HTERT RPE-1 (cell line): Measurements from ENCODE around the gene PLD1.
"Not testable (repeated sequence)": the region's sequence is repeated elsewhere in the genome, so short reads cannot be mapped to it uniquely, and the experiment has no call there.

Experiments
- in situ Hi-C: fragments of 300-500 bp; cut with MboI; formaldehyde crosslinking; loops from 4 replicates; pipeline ENCODE4 v1.14.3; 2020; ENCODE audit warnings: low sequenced_read_pairs

PLD1 gene, protein sequence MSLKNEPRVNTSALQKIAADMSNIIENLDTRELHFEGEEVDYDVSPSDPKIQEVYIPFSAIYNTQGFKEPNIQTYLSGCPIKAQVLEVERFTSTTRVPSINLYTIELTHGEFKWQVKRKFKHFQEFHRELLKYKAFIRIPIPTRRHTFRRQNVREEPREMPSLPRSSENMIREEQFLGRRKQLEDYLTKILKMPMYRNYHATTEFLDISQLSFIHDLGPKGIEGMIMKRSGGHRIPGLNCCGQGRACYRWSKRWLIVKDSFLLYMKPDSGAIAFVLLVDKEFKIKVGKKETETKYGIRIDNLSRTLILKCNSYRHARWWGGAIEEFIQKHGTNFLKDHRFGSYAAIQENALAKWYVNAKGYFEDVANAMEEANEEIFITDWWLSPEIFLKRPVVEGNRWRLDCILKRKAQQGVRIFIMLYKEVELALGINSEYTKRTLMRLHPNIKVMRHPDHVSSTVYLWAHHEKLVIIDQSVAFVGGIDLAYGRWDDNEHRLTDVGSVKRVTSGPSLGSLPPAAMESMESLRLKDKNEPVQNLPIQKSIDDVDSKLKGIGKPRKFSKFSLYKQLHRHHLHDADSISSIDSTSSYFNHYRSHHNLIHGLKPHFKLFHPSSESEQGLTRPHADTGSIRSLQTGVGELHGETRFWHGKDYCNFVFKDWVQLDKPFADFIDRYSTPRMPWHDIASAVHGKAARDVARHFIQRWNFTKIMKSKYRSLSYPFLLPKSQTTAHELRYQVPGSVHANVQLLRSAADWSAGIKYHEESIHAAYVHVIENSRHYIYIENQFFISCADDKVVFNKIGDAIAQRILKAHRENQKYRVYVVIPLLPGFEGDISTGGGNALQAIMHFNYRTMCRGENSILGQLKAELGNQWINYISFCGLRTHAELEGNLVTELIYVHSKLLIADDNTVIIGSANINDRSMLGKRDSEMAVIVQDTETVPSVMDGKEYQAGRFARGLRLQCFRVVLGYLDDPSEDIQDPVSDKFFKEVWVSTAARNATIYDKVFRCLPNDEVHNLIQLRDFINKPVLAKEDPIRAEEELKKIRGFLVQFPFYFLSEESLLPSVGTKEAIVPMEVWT

GRCh38 chr3:171809861-171810628 is at the start of gene PLD1:
TSS of gene PLD1 (minus strand) at chr3:171810483. CDS start at chr3:171738051, 72,432 bp downstream.
- in situ Hi-C loops, result no loop called here

- in situ Hi-C loops, result not testable (repeated sequence)
These were observed 48.5 kb upstream of the PLD1 start for GRCh38 chr3:171858770-171859169.

GRCh38 chr3:171854649-171855305 is 44.5 kb upstream of the PLD1 start:
- in situ Hi-C loops, result no loop called here

DNA sequence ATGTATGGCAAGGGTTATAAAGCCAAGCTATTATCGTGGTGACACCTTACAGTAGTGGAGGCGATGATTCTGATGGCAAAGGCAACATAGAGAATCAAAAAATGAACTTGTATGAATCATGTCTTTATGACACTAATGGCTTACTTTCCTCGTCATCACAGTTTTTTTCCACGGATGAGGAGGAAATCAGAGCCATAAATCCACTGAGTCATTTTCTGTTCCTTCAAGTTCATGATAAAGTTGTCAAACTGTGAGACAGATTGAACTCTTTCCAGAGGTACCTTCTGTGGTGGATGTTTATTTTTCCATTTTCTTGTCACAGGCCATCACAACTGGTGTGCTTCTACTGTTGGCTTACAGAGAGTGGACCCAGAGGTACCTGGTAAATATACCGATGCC is 41.4 kb upstream of the PLD1 start:
- in situ Hi-C loops, result no loop called here

GRCh38 chr3:171850960-171851659 is 40.8 kb upstream of the PLD1 start:
- in situ Hi-C loops, result no loop called here

DNA sequence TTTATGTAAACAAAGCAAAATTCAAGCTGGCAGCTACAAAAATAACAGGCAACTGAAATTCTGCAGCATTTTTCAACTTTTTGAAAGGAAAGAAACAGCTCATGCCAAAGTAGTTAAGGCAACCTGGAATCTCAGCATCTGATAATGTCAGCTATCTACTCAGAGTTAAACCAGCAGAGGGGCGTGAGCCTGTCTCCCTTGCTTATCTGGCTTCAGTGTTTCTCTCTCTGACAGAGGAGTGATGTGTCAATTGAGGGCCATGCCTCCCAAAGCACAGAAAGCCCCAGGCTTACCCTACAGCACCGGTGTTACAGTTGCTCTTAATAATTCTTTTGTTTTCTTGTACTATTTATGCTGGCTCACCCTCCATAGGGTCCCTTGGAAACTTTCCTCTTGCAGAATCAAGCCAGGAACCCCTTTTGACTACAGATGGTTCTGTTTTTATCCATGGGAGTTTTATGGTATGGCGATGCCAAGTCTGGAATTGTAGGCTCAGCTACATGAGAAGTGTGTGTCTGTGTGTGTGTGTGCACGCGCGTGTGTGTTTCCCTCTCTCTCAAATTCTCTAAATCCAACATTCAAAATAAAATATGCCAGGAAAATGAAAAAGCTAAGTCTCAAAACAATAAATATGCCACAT is 40.2 kb upstream of the PLD1 start:
- in situ Hi-C loops, result no loop called here

DNA sequence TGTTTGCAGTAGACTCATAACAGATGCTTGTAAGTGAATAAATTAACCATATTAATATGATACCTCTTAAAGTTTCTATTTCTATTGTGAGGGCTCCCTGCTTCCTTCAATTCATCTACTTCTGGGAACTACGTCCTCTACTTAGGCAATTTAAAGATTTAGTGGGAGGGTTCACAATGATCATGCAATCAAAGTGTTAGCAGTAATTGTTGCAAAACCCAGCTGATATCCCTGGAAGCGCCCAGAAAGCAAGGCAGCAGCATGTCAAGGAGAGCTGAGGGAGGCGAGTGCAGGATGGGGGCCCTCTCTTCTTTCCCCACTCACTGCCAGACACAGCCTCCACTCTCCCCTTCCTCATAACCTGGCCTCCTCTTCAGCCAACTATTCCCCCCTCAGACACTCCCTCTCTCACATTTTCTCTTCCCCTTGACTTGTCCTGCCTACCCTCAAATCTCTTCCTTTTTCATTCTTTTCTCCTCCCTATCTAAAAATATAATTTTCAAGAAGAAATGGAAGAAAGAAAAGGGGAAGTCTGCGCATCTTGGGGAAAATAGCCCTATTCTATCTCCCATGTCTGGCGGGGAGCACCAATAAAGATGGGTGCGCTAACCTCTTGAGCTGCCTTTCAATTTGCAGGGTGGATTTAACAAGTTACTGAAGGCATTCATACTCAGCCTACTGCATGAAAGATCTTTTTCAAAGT is 39.5 kb upstream of the PLD1 start:
- in situ Hi-C loops, result no loop called here

GRCh38 chr3:171847595-171848259 is 37.4 kb upstream of the PLD1 start:
- in situ Hi-C loops, result no loop called here

DNA sequence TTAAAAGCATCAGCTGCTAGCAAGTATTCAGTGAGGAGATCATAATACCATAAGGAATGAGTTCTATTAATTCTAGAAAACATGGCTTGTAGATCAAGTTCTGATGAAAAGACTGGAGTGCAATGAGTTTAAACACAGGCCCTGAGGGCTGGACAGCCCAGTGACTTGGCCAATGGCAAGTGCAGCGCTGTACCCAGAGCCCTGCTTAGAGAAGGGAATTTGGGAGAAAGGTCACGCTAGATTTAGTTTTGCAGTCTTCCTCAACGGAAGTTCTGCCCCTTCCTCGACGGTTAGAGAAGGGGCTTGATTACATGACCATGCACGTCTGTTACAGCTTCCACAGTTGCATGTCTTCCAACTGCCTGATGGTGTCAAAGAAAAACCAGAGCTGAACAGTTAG is 36.9 kb upstream of the PLD1 start:
- in situ Hi-C loops, result no loop called here

GRCh38 chr3:171846597-171846996 is 36.3 kb upstream of the PLD1 start:
- in situ Hi-C loops, result no loop called here

DNA sequence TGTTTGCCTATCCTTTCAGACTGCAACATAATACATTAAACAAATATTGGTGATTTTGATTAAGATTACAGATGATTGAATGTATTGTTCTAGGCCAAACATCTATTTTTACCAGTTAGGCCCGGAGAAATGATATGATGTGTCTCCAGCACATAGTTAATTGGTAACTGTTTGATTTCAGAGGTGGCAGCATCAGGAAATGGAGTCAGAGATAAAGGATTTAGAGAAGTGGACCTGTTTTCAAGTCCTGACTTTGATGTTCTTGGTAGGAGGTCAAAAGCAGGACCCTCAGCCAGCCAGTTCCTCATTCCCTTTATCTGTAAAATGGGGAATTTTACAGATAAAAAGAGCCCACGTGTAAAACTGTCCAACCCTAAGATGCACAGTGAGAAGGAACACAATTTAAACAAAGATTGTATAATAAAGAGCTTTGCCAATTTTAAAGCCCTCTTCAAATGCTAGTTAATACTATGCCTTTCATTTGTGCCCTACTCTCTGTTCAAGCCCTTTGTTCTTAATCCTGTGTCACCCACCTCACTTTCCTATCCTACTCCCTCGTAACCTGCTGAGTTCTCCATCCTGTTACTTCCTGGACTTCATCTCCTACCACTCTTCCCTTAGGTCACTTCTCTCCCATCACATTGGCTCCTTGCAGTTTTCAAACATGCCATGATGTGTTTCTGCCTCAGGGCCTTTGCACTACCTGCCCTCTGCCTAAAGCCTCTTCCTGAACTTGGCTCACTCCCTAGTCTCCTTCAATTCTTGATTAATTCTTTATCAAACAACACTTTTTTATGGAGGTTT is 35.4 kb upstream of the PLD1 start:
- in situ Hi-C loops, result no loop called here

DNA sequence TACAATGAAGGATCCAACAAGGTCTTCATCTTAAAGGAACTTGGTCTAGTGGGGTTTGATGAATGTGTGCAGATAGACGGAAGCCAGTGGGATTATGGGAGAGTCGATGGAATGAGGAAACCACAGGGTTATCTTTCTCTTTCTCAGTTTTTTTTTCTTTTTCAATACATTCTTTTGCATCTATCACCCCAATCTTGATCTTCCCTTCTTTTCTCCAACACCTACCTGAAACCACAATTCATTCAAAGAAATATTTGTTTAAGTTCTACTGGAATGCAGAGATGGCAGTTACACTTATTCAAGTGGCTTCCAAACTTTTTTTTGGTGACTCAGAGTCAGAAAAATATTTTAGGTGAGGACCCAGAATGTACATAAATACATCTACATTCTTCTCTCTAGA is 34.6 kb upstream of the PLD1 start:
- in situ Hi-C loops, result no loop called here

GRCh38 chr3:171842864-171843518 is 32.7 kb upstream of the PLD1 start, which contains the start of gene TMEM212:
TSS of gene TMEM212 (plus strand) at chr3:171843349. CDS start at chr3:171843384, 35 bp downstream.
- in situ Hi-C loops, result no loop called here

- in situ Hi-C loops, result no loop called here
These were observed 31.3 kb upstream of the PLD1 start for GRCh38 chr3:171841620-171842000.

GRCh38 chr3:171840811-171841619 is 30.7 kb upstream of the PLD1 start:
- in situ Hi-C loops, result no loop called here

DNA sequence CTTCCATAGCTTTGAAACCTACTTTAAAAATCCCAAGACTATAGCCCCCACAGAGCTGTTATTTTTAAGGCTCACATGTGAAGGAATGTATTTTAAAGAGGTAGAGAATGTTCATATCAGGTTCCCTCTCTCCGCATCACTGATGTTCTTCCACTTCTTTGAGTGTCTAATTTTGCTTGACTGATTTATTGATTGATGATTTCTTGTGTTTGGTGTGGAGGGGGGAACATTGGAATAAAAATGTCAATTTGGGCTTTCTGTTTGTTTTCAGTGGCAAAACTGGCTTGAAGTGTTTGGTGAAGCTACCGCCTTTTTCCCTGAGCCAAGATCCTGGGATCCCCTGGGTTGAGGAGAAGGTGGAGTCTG is 30.1 kb upstream of the PLD1 start:
- in situ Hi-C loops, result no loop called here
